HepG2 (cell line): ENCODE data around the gene ACSF3. TPM values are rescaled to one million over a fixed set of nuclear protein-coding genes. Genes with fewer than 3 reads are reported as not detected.

ENCODE experiments used
- ATAC-seq: fragments of 200-7000 bp; cut with Tn5 transposase; 3 replicates; pipeline ENCODE4 v1.9.1; 2020; ENCODE audit warnings: mild to moderate bottlenecking, moderate library complexity
- BruUV-seq: library from RNA; stranded (reverse); fragments of 400-500 nt; replicated peaks from 2 replicates; lab custom pipeline; 2021; lab: Mats Ljungman, UMichigan
- CTCF ChIA-PET: fragments of 300-600 bp; formaldehyde crosslinking; extraction: SDS; loops from one replicate; lab custom pipeline; 2021; ENCODE audit warnings: low total read pairs, inconsistent platforms, low intra/inter-chr PET ratio; lab: Yijun Ruan, JAX
- POLR2A ChIA-PET: fragments of 350-600 bp; sonication (Branson Sonifier 250); formaldehyde crosslinking; loops from one replicate; lab custom pipeline; 2020; ENCODE audit warnings: antibody characterized with exemption, inconsistent platforms; lab: Yijun Ruan, JAX
- DNase-seq: peaks from one replicate; pipeline ENCODE4 v3.0.0-alpha.2; 2015; ENCODE audit warnings: low spot score
- FAIRE-seq: peaks from 3 replicates; lab custom pipeline; 2011; peaks lifted over from hg19 to GRCh38; lab: Jason Lieb, UNC
- H2AFZ ChIP-seq: one replicate; pipeline ENCODE4 v1.6.1; 2011; ENCODE audit warnings: low read length, inconsistent platforms
- H3K27ac ChIP-seq: fragments of 300-600 bp; 3 replicates; pipeline ENCODE4 v1.8.0; 2011; ENCODE audit warnings: mixed run types, mild to moderate bottlenecking, mixed read lengths, low read length, inconsistent platforms; ENCODE audit not compliant: insufficient read depth; ENCODE audit errors: extremely low read length
- H3K27me3 ChIP-seq, 2 experiments: fragments of 200-600 bp in 1 of 2; 2 replicates in 1 of 2; 3 replicates in 1 of 2; pipeline versions ENCODE4 v1.6.0 to v1.8.0; 2011; ENCODE audit warnings: low read length in 2 of 2, mild to moderate bottlenecking in 2 of 2, moderate library complexity in 2 of 2, inconsistent platforms in 1 of 2; ENCODE audit not compliant: insufficient read depth in 2 of 2, control insufficient read depth in 1 of 2
- H3K36me3 ChIP-seq, 2 experiments: fragments of 200-600 bp in 1 of 2; replicated peaks in 1 of 2; 2 replicates in 1 of 2; 3 replicates in 1 of 2; pipeline versions ENCODE4 v1.5.1 to v1.8.0; 2011; ENCODE audit warnings: low read length in 2 of 2, inconsistent platforms in 1 of 2; ENCODE audit not compliant: insufficient read depth in 2 of 2, control insufficient read depth in 1 of 2
- H3K4me1 ChIP-seq: 2 replicates; pipeline ENCODE4 v1.5.1; 2012; ENCODE audit warnings: low read length, inconsistent platforms; ENCODE audit not compliant: insufficient read depth
- H3K4me2 ChIP-seq: 2 replicates; pipeline ENCODE4 v1.6.0; 2011; ENCODE audit warnings: low read depth, low read length, inconsistent platforms
- H3K4me3 ChIP-seq, 3 experiments: fragments of 200-600 bp in 1 of 3; sonication (generic), shearing (Covaris generic) in 1 of 3; replicated peaks in 1 of 3; 2 replicates each; pipeline ENCODE4 v1.5.1; 2011 to 2016; ENCODE audit warnings: low read length in 3 of 3, inconsistent platforms in 2 of 3, low read depth in 2 of 3, mild to moderate bottlenecking in 2 of 3, control low read depth in 1 of 3, mixed read lengths in 1 of 3; ENCODE audit not compliant: insufficient read depth in 1 of 3
- H3K79me2 ChIP-seq: one replicate; pipeline ENCODE4 v1.6.1; 2011; ENCODE audit warnings: low read length, inconsistent platforms; ENCODE audit not compliant: insufficient read depth
- H3K9ac ChIP-seq: 2 replicates; pipeline ENCODE4 v1.6.0; 2011; ENCODE audit warnings: mild to moderate bottlenecking, low read depth, low read length, inconsistent platforms; ENCODE audit not compliant: insufficient read depth
- H3K9me3 ChIP-seq: 2 replicates; pipeline ENCODE4 v1.5.1; 2012; ENCODE audit warnings: mild to moderate bottlenecking, low read length
- H4K20me1 ChIP-seq: 2 replicates; pipeline ENCODE4 v1.6.0; 2011; ENCODE audit warnings: inconsistent platforms, mild to moderate bottlenecking, low read length, moderate library complexity; ENCODE audit not compliant: insufficient read depth
- ELK4 ChIP-seq: sonication (generic); formaldehyde crosslinking; IDR thresholded peaks from 2 replicates; pipeline ENCODE4 v1.9.0; 2021; ENCODE audit warnings: missing genetic modification reagents, borderline replicate concordance
- KMT2A ChIP-seq: sonication (generic); formaldehyde crosslinking; IDR thresholded peaks from 2 replicates; pipeline ENCODE4 v1.4.0; 2020; ENCODE audit warnings: missing genetic modification reagents
- MIER3 ChIP-seq: IDR thresholded peaks from 2 replicates; pipeline ENCODE4 v1.6.1; 2016; ENCODE audit warnings: missing compliant biosample characterization, borderline replicate concordance
- NFE2L1 ChIP-seq: sonication (generic); formaldehyde crosslinking; IDR thresholded peaks from 2 replicates; pipeline ENCODE4 v1.4.0; 2020; ENCODE audit warnings: missing genetic modification reagents, mild to moderate bottlenecking, borderline replicate concordance
- PAX8 ChIP-seq: sonication (generic); formaldehyde crosslinking; IDR thresholded peaks from 2 replicates; pipeline ENCODE4 v1.8.0; 2022; ENCODE audit warnings: mild to moderate bottlenecking, missing genetic modification reagents, borderline replicate concordance
- RARG ChIP-seq: sonication (generic); formaldehyde crosslinking; IDR thresholded peaks from 2 replicates; pipeline ENCODE4 v1.4.0; 2020; ENCODE audit warnings: low read depth, mild to moderate bottlenecking, missing genetic modification reagents
- SIX1 ChIP-seq: sonication (generic); formaldehyde crosslinking; IDR thresholded peaks from 2 replicates; pipeline ENCODE4 v1.4.0; 2020; ENCODE audit warnings: missing genetic modification reagents, borderline replicate concordance
- SP5 ChIP-seq: IDR thresholded peaks from 2 replicates; pipeline ENCODE4 v1.6.1; 2016; ENCODE audit warnings: low read depth, borderline replicate concordance
- SRY ChIP-seq: sonication (generic); formaldehyde crosslinking; IDR thresholded peaks from 2 replicates; pipeline ENCODE4 v1.8.0; 2022; ENCODE audit warnings: mild to moderate bottlenecking, missing genetic modification reagents
- ZBTB38 ChIP-seq: sonication (generic); formaldehyde crosslinking; IDR thresholded peaks from 2 replicates; pipeline ENCODE4 v1.5.1; 2020; ENCODE audit warnings: mild to moderate bottlenecking, missing genetic modification reagents
- ZBTB4 ChIP-seq: sonication (generic); formaldehyde crosslinking; IDR thresholded peaks from 2 replicates; pipeline ENCODE4 v1.4.0; 2020; ENCODE audit warnings: missing genetic modification reagents, mild to moderate bottlenecking, borderline replicate concordance
- ZNF205 ChIP-seq: IDR thresholded peaks from 2 replicates; pipeline ENCODE4 v1.6.1; 2018; ENCODE audit warnings: missing biosample characterization, missing genetic modification reagents
- ZNF343 ChIP-seq: sonication (generic); formaldehyde crosslinking; IDR thresholded peaks from 2 replicates; pipeline ENCODE4 v1.4.0; 2020; ENCODE audit warnings: mild to moderate bottlenecking, missing genetic modification reagents
- ZNF350 ChIP-seq: sonication (generic); formaldehyde crosslinking; IDR thresholded peaks from 2 replicates; pipeline ENCODE4 v1.4.0; 2020; ENCODE audit warnings: mild to moderate bottlenecking, low read depth, missing genetic modification reagents, borderline replicate concordance
- ZNF44 ChIP-seq: sonication (generic); formaldehyde crosslinking; IDR thresholded peaks from 2 replicates; pipeline ENCODE4 v1.5.1; 2020; ENCODE audit warnings: mild to moderate bottlenecking, missing genetic modification reagents
- ZNF460 ChIP-seq: sonication (generic); formaldehyde crosslinking; IDR thresholded peaks from 2 replicates; pipeline ENCODE4 v1.5.1; 2020; ENCODE audit warnings: missing genetic modification reagents, mild to moderate bottlenecking, borderline replicate concordance
- ZNF552 ChIP-seq: sonication (generic); formaldehyde crosslinking; IDR thresholded peaks from 2 replicates; pipeline ENCODE4 v1.9.0; 2022; ENCODE audit warnings: missing genetic modification reagents, mild to moderate bottlenecking, borderline replicate concordance
- ZNF589 ChIP-seq: sonication (generic); formaldehyde crosslinking; conservative IDR thresholded peaks from 2 replicates; pipeline ENCODE4 v1.8.0; 2022; ENCODE audit warnings: mild to moderate bottlenecking, moderate library complexity, missing genetic modification reagents
- WGBS: methylation state at CpG from one replicate; pipeline ENCODE4 v1.1.6; 2017; ENCODE audit warnings: low lambda C conversion rate; 5-methylcytosine and 5-hydroxymethylcytosine counted together
- in situ Hi-C: cut with HindIII; loops from 2 replicates; pipeline ENCODE4 v1.10.0; 2017; ENCODE audit warnings: low pct_unique_long_range_greater_than_20kb; ENCODE audit not compliant: extremely low pct_ligation_motif_present
- intact Hi-C: fragments of 100-400 bp; cut with micrococcal nuclease; formaldehyde crosslinking; loops from one replicate; pipeline ENCODE4 v1.10.0; 2022; ENCODE audit not compliant: unreplicated experiment
- polyA plus RNA-seq, 8 experiments: library from polyadenylated mRNA; depleted of rRNA in 3 of 8; stranded (reverse) in 7 of 8; unstranded in 1 of 8; fragments of >200 nt; fragmentation: Illumina TruSeq in 4 of 8; extraction: Trizol in 4 of 8; gene quantifications; 2 replicates each; pipeline versions ENCODE4 v1.2.1 to v1.2.3, GENCODE V29; 2011 to 2016; ENCODE audit warnings: low read depth in 4 of 8, missing spikeins in 1 of 8, mixed read lengths in 1 of 8; ENCODE audit not compliant: insufficient read depth in 1 of 8
- total RNA-seq, 5 experiments: library from RNA; depleted of rRNA; stranded (reverse); fragments of >200 nt; fragmentation: Illumina TruSeq; extraction: Trizol; gene quantifications; 2 replicates each; pipeline ENCODE4 v1.2.3, GENCODE V29; 2016; ENCODE audit warnings: low read depth in 1 of 5

The ACSF3 gene
- total and polyA plus RNA-seq, 2 of the 13 experiments (the other 11 are each of a cell fraction or from before 2014, with no cell fraction given): 14.9 to 30.6 TPM

DNA sequence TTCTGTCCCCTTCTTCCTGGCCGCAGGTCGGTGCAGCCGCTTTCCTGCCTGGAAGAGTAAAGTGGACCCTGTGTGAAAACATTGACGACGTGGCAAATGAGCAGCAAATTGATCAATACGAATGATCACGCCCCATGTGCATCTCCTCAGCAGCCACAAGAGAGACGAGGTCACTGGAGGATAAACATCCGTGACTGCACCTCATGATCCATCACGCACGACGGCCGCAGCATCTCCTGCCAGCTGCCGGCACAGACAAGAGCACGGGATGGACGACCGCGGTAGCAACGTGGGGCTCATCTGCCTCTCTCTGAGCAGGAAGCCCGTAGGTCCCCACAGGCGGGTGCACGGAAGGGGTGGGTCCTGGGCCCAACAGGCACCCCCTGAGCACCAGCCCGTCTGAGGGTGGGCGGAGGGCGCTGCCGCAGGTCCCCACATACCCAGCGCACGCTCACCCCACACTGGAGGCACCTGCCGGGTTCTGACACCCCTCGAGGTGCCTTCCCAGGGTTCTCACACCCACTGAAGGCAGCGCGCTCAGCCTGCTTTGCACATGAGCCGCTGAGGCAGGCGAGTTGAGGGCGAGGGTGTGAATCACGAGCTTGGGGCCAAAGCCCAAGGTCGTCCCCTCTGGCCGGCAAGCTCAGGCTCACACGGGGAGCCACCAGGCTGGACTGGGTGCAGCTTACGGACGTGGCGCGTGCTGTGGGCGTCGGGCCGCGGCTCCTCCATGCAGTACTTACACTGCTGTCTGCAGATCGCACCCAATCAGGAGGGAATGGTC lies 65.6 kb downstream of the ACSF3 start (continued):
- TF ChIP-seq MIER3 (CRISPR knock-in tag) (no peak), ZNF343 (CRISPR knock-in tag) (peak; percentile 53; the same call in 1 of the 2 replicates), SIX1 (CRISPR knock-in tag) (no peak), ZNF44 (CRISPR knock-in tag) (0 out of 2 replicates have a peak, but pooled peaks have one; percentile 85), ELK4 (no peak), ZNF589 (peak; percentile 74)

- Histone ChIP-seq H3K4me1 (peaks cover 68% of the 10 kb centered on the region), H3K9me3 (no peaks in the 10 kb centered on the region), H3K36me3 (no peaks in the 10 kb centered on the region), H4K20me1 (no peaks in the 10 kb centered on the region; the same call in 1 of the 2 replicates), H3K4me3 (peak overlapping the region in 1 of 3 experiments; percentile 11; a peak in 1 of 6 replicates), H3K79me2 (no peaks in the 10 kb centered on the region), H3K4me2 (peak overlapping the region; percentile 26; the same call in 1 of the 2 replicates), H3K27ac (no peak overlapping the region), H2AFZ (no peak overlapping the region), H3K27me3 (peaks cover 24 to 75% of the 10 kb centered on the region in 2 experiments), H3K9ac (no peak overlapping the region)
- WGBS: 55% methylated on average over 10 of the region's 20 CpGs
- ChIA-PET POLR2A (interaction anchor here (1.3 kb wide), 1 partner anchor 58 kb away, joined by 5 read pairs; the partner anchor contains the start of gene ZNF778), CTCF (no interaction called here)
- in situ Hi-C loops (no loop called here), intact Hi-C loops (no loop called here)
- ATAC-seq (no peak), FAIRE-seq (no peak), DNase-seq (no peak)
- no TSS peak for BruUV-seq
- TF ChIP-seq SP5 (CRISPR knock-in tag) (0 out of 2 replicates have a peak, but pooled peaks have one; percentile 5), ZBTB4 (CRISPR knock-in tag) (no peak), ZNF350 (CRISPR knock-in tag) (peak; percentile 18; the same call in 1 of the 2 replicates), SRY (CRISPR knock-in tag) (no peak), ZNF205 (no peak), KMT2A (CRISPR knock-in tag) (no peak), PAX8 (CRISPR knock-in tag) (0 out of 2 replicates have a peak, but pooled peaks have one; percentile 30), NFE2L1 (CRISPR knock-in tag) (no peak), ZNF460 (CRISPR knock-in tag) (no peak), ZNF552 (CRISPR knock-in tag) (no peak), ZBTB38 (0 out of 2 replicates have a peak, but pooled peaks have one; percentile 9), RARG (CRISPR knock-in tag) (no peak)
These were observed 66.2 kb downstream of the ACSF3 start for GRCh38 chr16:89159850-89160354.
